ENCODE results near the gene LAMB1. TPM values are rescaled to one million over a fixed set of nuclear protein-coding genes. Genes with fewer than 3 reads are reported as not detected.
"Not testable (repeated sequence)": the region's sequence is repeated elsewhere in the genome, so short reads cannot be mapped to it uniquely, and the experiment has no call there.

LAMB1 gene
- total and polyA plus RNA-seq, 2 experiments from 2014 or later, result 31.8 to 34.0 TPM

GRCh38 chr7:107891636-107892366, 111.2 kb downstream of the LAMB1 start:
- H3K27ac ChIP-seq, result peak overlapping the region; percentile 99

GRCh38 chr7:107890962-107891635, 111.9 kb downstream of the LAMB1 start, which contains the start of gene DLD:
TSS of gene DLD (plus strand) at chr7:107891183. CDS start at chr7:107891251, 68 bp downstream.
- H3K36me3 ChIP-seq, result peaks cover 9% of the 10 kb centered on the region
- no peak for TF ChIP-seq CTCF (IDR thresholded peaks at IDR 0.05; ENCODE audit: low read depth, low read length)

More at GRCh38 chr7:107891636-107892366, 111.2 kb downstream of the LAMB1 start:
- no peak for TF ChIP-seq CTCF (IDR thresholded peaks at IDR 0.05; ENCODE audit: low read depth, low read length)
- H3K9me3 ChIP-seq (ENCODE audit: low read depth), result no peaks in the 10 kb centered on the region
- peak in 1 of 2 donors; percentile 38 for DNase-seq (ENCODE audit: low read depth in 1 of 2, low spot score in 1 of 2)
- no peaks in the 10 kb centered on the region for H3K27me3 ChIP-seq
- peaks cover 9% of the 10 kb centered on the region for H3K36me3 ChIP-seq
- H3K4me1 ChIP-seq (ENCODE audit: low read depth), result peaks cover 12% of the 10 kb centered on the region
- peak overlapping the region; percentile 70 for H3K4me3 ChIP-seq

GRCh38 chr7:107890493-107890961, 112.4 kb downstream of the LAMB1 start:
- TF ChIP-seq CTCF (IDR thresholded peaks at IDR 0.05; ENCODE audit: low read depth, low read length), result no peak
- H3K4me3 ChIP-seq, result peak overlapping the region; percentile 70
- peak overlapping the region; percentile 99 for H3K27ac ChIP-seq
- peaks cover 9% of the 10 kb centered on the region for H3K36me3 ChIP-seq
- H3K27me3 ChIP-seq, result peaks cover 8% of the 10 kb centered on the region
- no peaks in the 10 kb centered on the region for H3K9me3 ChIP-seq (ENCODE audit: low read depth)
- peaks cover 12% of the 10 kb centered on the region for H3K4me1 ChIP-seq (ENCODE audit: low read depth)
- peak in 1 of 2 donors; percentile 4 for DNase-seq (ENCODE audit: low read depth in 1 of 2, low spot score in 1 of 2)

More at GRCh38 chr7:107890962-107891635, 111.9 kb downstream of the LAMB1 start, which contains the start of gene DLD:
- Histone ChIP-seq H3K4me1 (ENCODE audit: low read depth) (peaks cover 12% of the 10 kb centered on the region), H3K9me3 (ENCODE audit: low read depth) (no peaks in the 10 kb centered on the region), H3K27me3 (peaks cover 3% of the 10 kb centered on the region), H3K27ac (peak within 1 kb of the TSS; percentile 99), H3K4me3 (peak within 1 kb of the TSS; percentile 70)
- peak; percentile 94 to 95 for DNase-seq (ENCODE audit: low read depth in 1 of 2, low spot score in 1 of 2)

GRCh38 chr7:107889992-107890391, 113.0 kb downstream of the LAMB1 start:
- no peak overlapping the region for H3K27ac ChIP-seq
- H3K4me3 ChIP-seq, result no peak overlapping the region
- peaks cover 12% of the 10 kb centered on the region for H3K27me3 ChIP-seq
- no peak for TF ChIP-seq CTCF (IDR thresholded peaks at IDR 0.05; ENCODE audit: low read depth, low read length)
- H3K4me1 ChIP-seq (ENCODE audit: low read depth), result peaks cover 12% of the 10 kb centered on the region
- no peaks in the 10 kb centered on the region for H3K9me3 ChIP-seq (ENCODE audit: low read depth)
- no peak for DNase-seq (ENCODE audit: low read depth in 1 of 2, low spot score in 1 of 2)
- peaks cover 8% of the 10 kb centered on the region for H3K36me3 ChIP-seq

DNA sequence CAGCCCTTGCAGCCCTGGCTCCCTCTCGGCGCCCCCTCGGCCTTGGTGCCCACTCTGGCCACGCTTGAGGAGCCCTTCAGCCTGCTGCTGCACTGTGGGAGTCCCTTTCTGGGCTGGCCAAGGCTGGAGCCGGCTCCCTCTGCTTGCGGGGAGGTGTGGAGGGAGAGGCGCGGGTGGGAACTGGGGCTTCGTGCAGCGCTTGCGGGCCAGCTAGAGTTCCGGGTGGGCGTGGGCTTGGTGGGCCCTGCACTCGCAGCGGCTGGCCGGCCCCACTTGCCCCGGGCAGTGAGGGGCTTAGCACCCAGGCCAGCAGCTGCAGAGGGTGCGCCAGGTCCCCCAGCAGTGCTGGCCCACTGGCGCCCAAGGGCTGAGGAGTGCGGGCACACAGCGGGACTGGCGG, 115.1 kb downstream of the LAMB1 start:
- H3K9me3 ChIP-seq (ENCODE audit: low read depth); DNase-seq (ENCODE audit: low read depth in 1 of 2, low spot score in 1 of 2); H3K27ac ChIP-seq; H3K36me3 ChIP-seq; H3K4me1 ChIP-seq (ENCODE audit: low read depth); H3K4me3 ChIP-seq: not testable (repeated sequence)
- peaks cover 19% of the 10 kb centered on the region for H3K27me3 ChIP-seq

Data from cardiac muscle cell (in vitro differentiated cells and primary cell).